B cell (primary cell): ENCODE results near the gene TYSND1.

Experiments used
- EZH2 ChIP-seq: IDR thresholded peaks from 2 replicates; pipeline ENCODE4 v1.6.1; 2012; ENCODE audit warnings: borderline replicate concordance, low read depth, mild to moderate bottlenecking, moderate library complexity, low read length; ENCODE audit not compliant: insufficient read depth, poor library complexity, severe bottlenecking
- TF ChIP-seq, protein P1 (sequence below): fragments of 200-600 bp; IDR thresholded peaks from one replicate; pipeline ENCODE4 v1.8.0; 2022; ENCODE audit warnings: antibody characterized with exemption, mild to moderate bottlenecking

DNA sequence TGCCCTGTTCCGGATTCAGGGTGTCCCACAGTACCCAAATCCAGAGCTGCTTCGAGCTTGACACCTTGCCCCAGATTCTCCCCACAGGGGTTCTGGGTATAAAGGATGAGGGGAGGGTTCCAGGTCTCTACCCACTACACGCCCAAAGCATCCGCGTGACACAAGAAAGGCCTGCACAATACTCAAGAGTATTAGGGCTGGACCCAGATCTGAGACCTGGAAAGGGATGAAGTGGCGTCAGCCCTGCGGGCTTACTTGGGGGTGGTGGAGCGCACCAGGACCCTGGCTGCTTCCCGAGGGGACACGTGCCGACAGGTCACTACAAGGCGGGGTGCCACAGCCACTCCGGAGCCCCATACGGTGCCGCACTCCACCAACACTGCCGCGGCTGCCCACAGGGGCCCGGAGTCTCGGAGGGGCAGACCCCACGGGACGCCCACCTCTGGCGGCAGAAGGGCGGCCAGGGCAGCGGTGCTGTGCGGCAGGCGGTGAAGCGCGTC lies 1.3 kb downstream of the TYSND1 start:
- TF ChIP-seq, protein P1, sequence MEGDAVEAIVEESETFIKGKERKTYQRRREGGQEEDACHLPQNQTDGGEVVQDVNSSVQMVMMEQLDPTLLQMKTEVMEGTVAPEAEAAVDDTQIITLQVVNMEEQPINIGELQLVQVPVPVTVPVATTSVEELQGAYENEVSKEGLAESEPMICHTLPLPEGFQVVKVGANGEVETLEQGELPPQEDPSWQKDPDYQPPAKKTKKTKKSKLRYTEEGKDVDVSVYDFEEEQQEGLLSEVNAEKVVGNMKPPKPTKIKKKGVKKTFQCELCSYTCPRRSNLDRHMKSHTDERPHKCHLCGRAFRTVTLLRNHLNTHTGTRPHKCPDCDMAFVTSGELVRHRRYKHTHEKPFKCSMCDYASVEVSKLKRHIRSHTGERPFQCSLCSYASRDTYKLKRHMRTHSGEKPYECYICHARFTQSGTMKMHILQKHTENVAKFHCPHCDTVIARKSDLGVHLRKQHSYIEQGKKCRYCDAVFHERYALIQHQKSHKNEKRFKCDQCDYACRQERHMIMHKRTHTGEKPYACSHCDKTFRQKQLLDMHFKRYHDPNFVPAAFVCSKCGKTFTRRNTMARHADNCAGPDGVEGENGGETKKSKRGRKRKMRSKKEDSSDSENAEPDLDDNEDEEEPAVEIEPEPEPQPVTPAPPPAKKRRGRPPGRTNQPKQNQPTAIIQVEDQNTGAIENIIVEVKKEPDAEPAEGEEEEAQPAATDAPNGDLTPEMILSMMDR, result no peak
- TF ChIP-seq EZH2, result no peak
